Activated naive CD4-positive, alpha-beta T cell treated with anti-CD3 and anti-CD28 coated beads, Interleukin-2, amount 10 ng/mL, durations not matched to agents 5 hours and 36 hours (primary cell): ENCODE measurements around the gene BUD31. TPM values are rescaled to one million over a fixed set of nuclear protein-coding genes. Genes with fewer than 3 reads are reported as not detected.

Source experiments
- total RNA-seq, 2 experiments: library from RNA; stranded (reverse); gene quantifications; one replicate each; pipeline ENCODE4 v1.2.3, GENCODE V29; 2021

Gene BUD31
- 10 to 100 TPM; 77.8 to 79.3 TPM for total RNA-seq

DNA sequence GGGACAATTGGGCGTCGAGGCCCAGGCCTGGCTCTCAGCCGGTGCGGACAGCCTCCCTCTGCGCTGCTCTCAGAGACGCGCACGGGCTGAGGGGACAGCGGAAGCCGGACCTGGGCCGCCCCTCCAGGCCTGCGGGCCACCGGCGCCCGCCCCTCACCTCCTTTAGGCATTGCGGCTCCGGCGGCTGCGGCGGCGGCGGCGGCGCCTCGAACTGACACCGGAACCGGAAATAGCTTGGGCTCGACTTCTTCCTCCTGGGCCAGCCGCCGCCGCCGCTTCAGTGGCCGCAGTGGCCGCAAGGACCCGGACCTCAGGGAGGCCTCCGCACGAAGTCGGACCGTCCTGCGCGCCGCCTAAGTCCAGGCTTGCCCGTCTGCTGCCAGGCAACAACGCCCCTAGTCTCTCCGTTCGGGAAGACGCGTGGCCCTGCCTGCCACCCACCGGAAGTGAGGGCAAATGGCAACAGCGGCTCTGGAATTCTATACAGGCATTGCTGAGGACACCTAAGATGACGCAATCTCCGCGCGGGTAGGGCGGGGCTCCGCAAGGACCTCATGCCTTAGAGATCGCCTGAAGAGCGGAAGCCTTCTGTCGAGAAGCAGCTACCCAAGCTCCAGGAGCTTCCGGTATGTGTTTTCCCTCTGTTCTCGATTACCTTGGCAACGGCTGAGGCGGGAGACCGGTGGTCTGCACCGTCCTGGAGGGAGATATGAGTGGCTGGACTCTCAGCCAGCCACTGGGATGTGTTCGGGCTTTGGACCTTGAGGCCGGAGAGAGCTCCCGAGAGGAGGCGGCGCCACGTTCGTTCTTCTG, at the start of gene BUD31, which contains the start of gene PDAP1:
Gene BUD31 (plus strand): TSS at position 591 of the 813 bp plus-strand sequence. CDS start 2,124 bp downstream, outside the sequence.
Gene PDAP1 (minus strand): TSS at position 219 of the 813 bp plus-strand sequence. CDS start 49 bp downstream, at position 170.

DNA sequence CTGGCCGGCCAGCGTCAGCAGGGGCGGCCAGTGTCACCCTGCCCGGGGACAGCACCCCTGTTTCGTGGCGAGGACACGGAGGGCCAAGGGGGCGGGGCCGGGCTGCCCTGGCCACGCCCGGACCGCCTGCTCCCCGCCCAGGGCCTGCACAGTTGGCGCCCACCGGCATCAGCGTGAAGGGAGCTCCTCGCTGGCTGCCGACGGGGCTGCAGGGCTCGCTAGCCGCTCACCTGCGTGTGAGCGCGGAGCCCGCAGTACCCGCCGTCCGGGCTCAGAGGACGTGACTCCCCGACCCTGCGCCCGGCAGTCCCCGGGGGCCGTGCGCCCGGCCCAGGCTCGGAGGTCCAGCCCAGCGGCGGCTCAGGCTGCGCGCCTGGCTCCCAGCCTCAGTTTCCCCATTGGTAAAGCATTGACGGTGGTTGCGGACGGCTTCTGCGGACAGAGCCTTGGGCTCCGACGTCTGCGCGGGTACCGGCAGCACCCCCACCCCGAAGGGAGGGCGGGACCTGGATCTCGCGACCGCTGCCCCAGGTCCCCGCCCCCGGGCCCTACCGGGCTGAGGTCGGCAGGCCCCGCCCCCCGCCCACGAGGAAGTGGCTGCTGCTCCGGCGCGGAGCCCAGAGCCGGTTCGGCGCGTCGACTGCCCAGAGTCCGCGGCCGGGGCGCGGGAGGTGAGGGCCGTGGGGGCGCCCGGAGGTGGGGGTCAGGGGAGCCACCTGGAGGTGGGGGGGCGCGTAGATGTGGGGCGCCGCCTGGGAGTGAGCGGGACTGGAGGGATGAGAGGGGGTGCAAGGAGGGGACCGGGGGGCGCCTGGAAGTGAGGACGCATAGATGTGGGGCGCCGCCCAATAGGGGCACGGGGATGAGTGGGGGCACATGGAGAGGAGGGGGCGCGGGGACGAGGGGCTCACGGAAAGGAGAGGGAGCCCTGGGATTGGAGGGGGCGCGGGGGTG, 34.4 kb upstream of the BUD31 start, which contains the start of gene ARPC1B:
Gene ARPC1B (plus strand): TSS at position 620 of the 954 bp plus-strand sequence. CDS start 10,985 bp downstream, outside the sequence.

DNA sequence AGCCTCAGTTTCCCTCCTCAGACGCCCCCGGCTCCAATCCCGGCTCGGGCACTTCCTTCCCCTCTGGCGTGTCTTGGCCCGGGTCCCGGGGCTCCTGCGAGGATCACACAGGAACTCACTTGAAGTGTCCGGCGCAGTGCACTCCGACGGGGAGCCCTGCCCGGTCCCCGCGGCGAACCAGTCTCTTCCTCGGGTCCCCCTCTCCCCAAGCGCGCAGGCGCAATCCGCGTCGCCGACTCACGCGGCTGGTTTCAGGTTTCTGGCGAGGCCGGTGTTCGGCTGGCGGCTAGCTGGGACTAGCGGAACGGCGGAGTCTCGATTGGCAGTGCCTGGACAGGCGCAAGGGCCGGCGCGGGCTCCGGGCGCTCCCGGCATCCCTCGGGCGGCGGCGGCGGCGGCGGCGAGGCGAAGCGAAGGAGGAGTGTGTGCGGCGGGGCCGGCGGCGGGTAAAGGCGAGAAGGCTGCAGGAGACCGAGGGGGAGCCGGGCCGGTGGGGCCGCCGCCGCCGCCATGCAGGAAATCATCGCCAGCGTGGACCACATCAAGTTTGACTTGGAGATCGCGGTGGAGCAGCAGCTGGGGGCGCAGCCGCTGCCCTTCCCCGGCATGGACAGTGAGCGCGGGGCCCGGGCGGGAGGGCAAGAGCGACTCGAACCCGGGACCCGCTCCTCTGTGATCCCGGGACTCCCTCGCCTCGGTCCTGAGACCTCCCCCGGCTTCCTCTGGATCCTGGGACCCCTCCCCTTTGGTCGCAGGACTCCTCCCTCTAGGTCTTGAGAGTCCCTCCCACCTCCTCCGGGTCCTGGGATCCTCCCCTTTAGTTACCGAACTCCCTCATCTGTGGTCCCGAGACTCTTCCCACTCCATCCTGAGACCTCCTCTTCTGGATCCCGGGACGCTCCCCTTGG, 30.1 kb downstream of the BUD31 start, which contains the start of the genes CPSF4 and PTCD1:
Gene CPSF4 (plus strand): TSS at position 371 of the 908 bp plus-strand sequence. CDS start 140 bp downstream, at position 511.
Gene PTCD1 (minus strand): TSS at position 226 of the 908 bp plus-strand sequence. CDS start 3,556 bp downstream, outside the sequence.

Other genes starting within 250 kb of the BUD31 start
- gene KPNA7, start 200.9 kb upstream of the BUD31 start, total RNA-seq, result not detected
- not detected for gene MYH16, start 136.1 kb upstream of the BUD31 start, total RNA-seq
- gene ARPC1A, start 83.1 kb upstream of the BUD31 start, total RNA-seq, result 10 to 100 TPM; 44.8 to 48.3 TPM
- 100 to 1,000 TPM; 348 to 354 TPM for gene ARPC1B, start 34.2 kb upstream of the BUD31 start, total RNA-seq
- gene PDAP1, start 372 bp upstream of the BUD31 start, total RNA-seq, result 10 to 100 TPM; 85.6 to 94.1 TPM
- 10 to 100 TPM in 1 of 2 experiments, 1 to 10 TPM in 1; 9.7 to 10.0 TPM for gene PTCD1, start 29.8 kb downstream of the BUD31 start, total RNA-seq
- gene CPSF4, start 30.0 kb downstream of the BUD31 start, total RNA-seq, result 10 to 100 TPM; 61.2 to 63.5 TPM
- gene ATP5MF, start 57.2 kb downstream of the BUD31 start, total RNA-seq, result 100 to 1,000 TPM; 340 to 354 TPM
- gene ZNF789, start 63.9 kb downstream of the BUD31 start, total RNA-seq, result 10 to 100 TPM; 23.8 to 26.8 TPM
- gene ZNF394, start 91.3 kb downstream of the BUD31 start, total RNA-seq, result 10 to 100 TPM; 61.2 to 64.8 TPM
- 10 to 100 TPM; 11.2 to 11.8 TPM for gene ZKSCAN5, start 95.7 kb downstream of the BUD31 start, total RNA-seq
- 1 to 10 TPM; 5.2 to 5.8 TPM for gene FAM200A, start 143.1 kb downstream of the BUD31 start, total RNA-seq
- 100 to 1,000 TPM; 109 to 111 TPM for gene ZNF655, start 149.7 kb downstream of the BUD31 start, total RNA-seq
- 1 to 10 TPM in 1 of 2 experiments, under 1 TPM in 1; 0.65 to 1.3 TPM for gene TMEM225B, start 189.3 kb downstream of the BUD31 start, total RNA-seq
- 10 to 100 TPM; 31.2 to 33.8 TPM for gene ZSCAN25, start 208.0 kb downstream of the BUD31 start, total RNA-seq